Fibroblast of lung (primary cell): ENCODE results near the gene AMPD2. TPM values are rescaled to one million over a fixed set of nuclear protein-coding genes. Genes with fewer than 3 reads are reported as not detected.
A peak's percentile ranks its signal among the peaks of the same experiment; 100 is the strongest.

Experiments
- DNase-seq, 2 donors: peaks; one replicate each; pipeline versions ENCODE4 v3.0.0 to v3.0.0-alpha.2; 2010; ENCODE audit warnings: low read depth in 2 of 2
- H2AFZ ChIP-seq: 2 replicates; pipeline ENCODE4 v1.5.1; 2012; ENCODE audit warnings: low read length, control low read depth, inconsistent platforms
- H3K27ac ChIP-seq: 2 replicates; pipeline ENCODE4 v1.5.1; 2011; ENCODE audit warnings: low read length, control low read depth; ENCODE audit not compliant: insufficient read depth
- H3K27me3 ChIP-seq: 2 replicates; pipeline ENCODE4 v1.5.1; 2011; ENCODE audit warnings: mild to moderate bottlenecking, low read length; ENCODE audit not compliant: control insufficient read depth, insufficient read depth
- H3K36me3 ChIP-seq: 2 replicates; pipeline ENCODE4 v1.5.1; 2011; ENCODE audit warnings: low read length; ENCODE audit not compliant: control insufficient read depth, insufficient read depth
- H3K4me1 ChIP-seq: 2 replicates; pipeline ENCODE4 v1.5.1; 2011; ENCODE audit warnings: low read length; ENCODE audit not compliant: control insufficient read depth, insufficient read depth; ENCODE audit errors: extremely low read depth
- H3K4me2 ChIP-seq: 2 replicates; pipeline ENCODE4 v1.5.1; 2011; ENCODE audit warnings: low read length, control low read depth; ENCODE audit not compliant: insufficient read depth; ENCODE audit errors: extremely low read depth
- H3K4me3 ChIP-seq, 4 experiments: fragments of 200-600 bp in 1 of 4; sonication (generic) in 1 of 4; replicated peaks in 1 of 4; 2 replicates each; pipeline ENCODE4 v1.5.1; 2011 to 2016; ENCODE audit warnings: low read length in 4 of 4, low read depth in 3 of 4, mild to moderate bottlenecking in 3 of 4, control low read depth in 2 of 4, inconsistent platforms in 1 of 4, mixed read lengths in 1 of 4; ENCODE audit not compliant: insufficient read depth in 1 of 4; ENCODE audit errors: control extremely low read depth in 1 of 4
- H3K79me2 ChIP-seq: 2 replicates; pipeline ENCODE4 v1.5.1; 2012; ENCODE audit warnings: mild to moderate bottlenecking, low read length, inconsistent platforms; ENCODE audit not compliant: control insufficient read depth, insufficient read depth
- H3K9ac ChIP-seq: 2 replicates; pipeline ENCODE4 v1.5.1; 2011; ENCODE audit warnings: mild to moderate bottlenecking, low read length, control low read depth; ENCODE audit not compliant: insufficient read depth
- H3K9me3 ChIP-seq: 2 replicates; pipeline ENCODE4 v1.5.1; 2012; ENCODE audit warnings: low read depth, low read length; ENCODE audit not compliant: control insufficient read depth, insufficient read depth
- H4K20me1 ChIP-seq: 2 replicates; pipeline ENCODE4 v1.5.1; 2011; ENCODE audit warnings: low read length; ENCODE audit not compliant: control insufficient read depth, insufficient read depth; ENCODE audit errors: extremely low read depth
- EZH2 ChIP-seq: IDR thresholded peaks from 2 replicates; pipeline ENCODE4 v1.5.1; 2012; ENCODE audit warnings: low read length, control low read depth, mild to moderate bottlenecking; ENCODE audit errors: missing control alignments
- polyA plus RNA-seq, 2 donors: library from polyadenylated mRNA; depleted of rRNA in 1 of 2; stranded (reverse) in 1 of 2; unstranded in 1 of 2; fragments of >200 nt; gene quantifications; 2 replicates each; pipeline ENCODE4 v1.2.1, GENCODE V29; 2011 to 2012; ENCODE audit warnings: missing spikeins in 1 of 2
- total RNA-seq: library from RNA; depleted of rRNA; stranded (reverse); fragments of >200 nt; gene quantifications from 2 replicates; pipeline ENCODE4 v1.2.1, GENCODE V29; 2014
- TF ChIP-seq, protein P1 (sequence below), 2 donors: IDR thresholded peaks in 1 of 2; conservative IDR thresholded peaks in 1 of 2; 1 replicate in 1 of 2; 2 replicates in 1 of 2; pipeline ENCODE4 v1.5.1; 2011 to 2012; ENCODE audit warnings: low read length in 2 of 2, control low read depth in 1 of 2, inconsistent platforms in 1 of 2, low read depth in 1 of 2, mild to moderate bottlenecking in 1 of 2

AMPD2 gene
- total and polyA plus RNA-seq, 2 donors (not counting 1 experiment from before 2014, with no cell fraction given) = 23.0 to 51.9 TPM

DNA sequence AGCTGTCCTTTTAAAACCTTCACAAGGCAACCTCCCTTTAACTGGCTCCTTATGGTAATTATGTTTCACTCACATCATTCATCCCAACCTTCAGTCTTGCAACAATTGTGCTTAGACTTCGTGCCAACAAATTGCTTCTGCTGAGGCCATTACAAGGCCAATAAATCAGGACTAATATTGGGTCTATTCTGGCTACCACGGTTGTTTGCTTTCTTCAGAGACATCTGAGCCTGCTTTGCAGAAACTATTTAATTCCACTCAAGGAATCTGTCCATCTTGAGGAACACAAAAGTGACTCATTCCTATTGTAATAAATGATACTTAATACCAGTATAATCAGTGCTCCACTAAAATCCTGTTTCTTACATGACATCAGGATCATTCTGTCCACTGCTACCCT, 33.7 kb downstream of the AMPD2 start:
- DNase-seq = no peak
- peaks cover 4% of the 10 kb centered on the region for H3K4me1 ChIP-seq
- TF ChIP-seq EZH2 = no peak
- no peaks in the 10 kb centered on the region for H3K79me2 ChIP-seq
- no peak overlapping the region for H3K4me2 ChIP-seq
- no peak overlapping the region for H3K4me3 ChIP-seq
- no peak overlapping the region for H2AFZ ChIP-seq
- H4K20me1 ChIP-seq = no peaks in the 10 kb centered on the region
- no peaks in the 10 kb centered on the region for H3K36me3 ChIP-seq
- H3K9me3 ChIP-seq = no peaks in the 10 kb centered on the region
- no peak overlapping the region for H3K9ac ChIP-seq
- H3K27me3 ChIP-seq = peaks cover 2% of the 10 kb centered on the region
- H3K27ac ChIP-seq = no peak overlapping the region

DNA sequence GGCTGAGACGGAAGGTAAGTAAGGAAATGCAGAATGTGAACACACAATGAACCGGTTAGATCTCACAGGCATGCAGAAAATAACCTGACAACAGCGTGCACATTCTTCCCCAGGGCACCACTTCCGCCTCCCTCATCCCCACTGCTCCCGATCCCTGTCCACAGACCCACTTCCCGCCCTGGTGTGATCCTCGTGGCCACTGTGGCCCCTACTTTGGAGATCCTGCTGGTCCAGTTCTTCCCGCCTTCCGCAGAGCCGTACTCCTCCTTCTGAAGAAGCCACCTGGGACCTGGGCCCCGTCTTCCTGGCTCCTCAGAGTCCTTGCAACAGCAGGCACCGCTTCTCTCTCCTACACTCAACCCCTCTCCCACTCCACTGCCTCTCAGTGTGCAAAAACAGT, 34.9 kb downstream of the AMPD2 start:
- no peak overlapping the region for H3K4me2 ChIP-seq
- H3K4me3 ChIP-seq = no peak overlapping the region
- H3K27me3 ChIP-seq = peaks cover 2% of the 10 kb centered on the region
- H3K79me2 ChIP-seq = no peaks in the 10 kb centered on the region
- no peaks in the 10 kb centered on the region for H3K36me3 ChIP-seq
- no peak overlapping the region for H3K9ac ChIP-seq
- H4K20me1 ChIP-seq = no peaks in the 10 kb centered on the region
- TF ChIP-seq, protein P1, sequence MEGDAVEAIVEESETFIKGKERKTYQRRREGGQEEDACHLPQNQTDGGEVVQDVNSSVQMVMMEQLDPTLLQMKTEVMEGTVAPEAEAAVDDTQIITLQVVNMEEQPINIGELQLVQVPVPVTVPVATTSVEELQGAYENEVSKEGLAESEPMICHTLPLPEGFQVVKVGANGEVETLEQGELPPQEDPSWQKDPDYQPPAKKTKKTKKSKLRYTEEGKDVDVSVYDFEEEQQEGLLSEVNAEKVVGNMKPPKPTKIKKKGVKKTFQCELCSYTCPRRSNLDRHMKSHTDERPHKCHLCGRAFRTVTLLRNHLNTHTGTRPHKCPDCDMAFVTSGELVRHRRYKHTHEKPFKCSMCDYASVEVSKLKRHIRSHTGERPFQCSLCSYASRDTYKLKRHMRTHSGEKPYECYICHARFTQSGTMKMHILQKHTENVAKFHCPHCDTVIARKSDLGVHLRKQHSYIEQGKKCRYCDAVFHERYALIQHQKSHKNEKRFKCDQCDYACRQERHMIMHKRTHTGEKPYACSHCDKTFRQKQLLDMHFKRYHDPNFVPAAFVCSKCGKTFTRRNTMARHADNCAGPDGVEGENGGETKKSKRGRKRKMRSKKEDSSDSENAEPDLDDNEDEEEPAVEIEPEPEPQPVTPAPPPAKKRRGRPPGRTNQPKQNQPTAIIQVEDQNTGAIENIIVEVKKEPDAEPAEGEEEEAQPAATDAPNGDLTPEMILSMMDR (conservative IDR thresholded peaks at IDR 0.05 in 1 of 2, IDR thresholded peaks at IDR 0.05 in 1 of 2; ENCODE audit: low read depth in 1 of 2, low read length in 2 of 2) = no peak
- TF ChIP-seq EZH2 = no peak
- DNase-seq = no peak
- H3K27ac ChIP-seq = no peak overlapping the region
- peaks cover 4% of the 10 kb centered on the region for H3K4me1 ChIP-seq
- H3K9me3 ChIP-seq = no peaks in the 10 kb centered on the region
- H2AFZ ChIP-seq = no peak overlapping the region

DNA sequence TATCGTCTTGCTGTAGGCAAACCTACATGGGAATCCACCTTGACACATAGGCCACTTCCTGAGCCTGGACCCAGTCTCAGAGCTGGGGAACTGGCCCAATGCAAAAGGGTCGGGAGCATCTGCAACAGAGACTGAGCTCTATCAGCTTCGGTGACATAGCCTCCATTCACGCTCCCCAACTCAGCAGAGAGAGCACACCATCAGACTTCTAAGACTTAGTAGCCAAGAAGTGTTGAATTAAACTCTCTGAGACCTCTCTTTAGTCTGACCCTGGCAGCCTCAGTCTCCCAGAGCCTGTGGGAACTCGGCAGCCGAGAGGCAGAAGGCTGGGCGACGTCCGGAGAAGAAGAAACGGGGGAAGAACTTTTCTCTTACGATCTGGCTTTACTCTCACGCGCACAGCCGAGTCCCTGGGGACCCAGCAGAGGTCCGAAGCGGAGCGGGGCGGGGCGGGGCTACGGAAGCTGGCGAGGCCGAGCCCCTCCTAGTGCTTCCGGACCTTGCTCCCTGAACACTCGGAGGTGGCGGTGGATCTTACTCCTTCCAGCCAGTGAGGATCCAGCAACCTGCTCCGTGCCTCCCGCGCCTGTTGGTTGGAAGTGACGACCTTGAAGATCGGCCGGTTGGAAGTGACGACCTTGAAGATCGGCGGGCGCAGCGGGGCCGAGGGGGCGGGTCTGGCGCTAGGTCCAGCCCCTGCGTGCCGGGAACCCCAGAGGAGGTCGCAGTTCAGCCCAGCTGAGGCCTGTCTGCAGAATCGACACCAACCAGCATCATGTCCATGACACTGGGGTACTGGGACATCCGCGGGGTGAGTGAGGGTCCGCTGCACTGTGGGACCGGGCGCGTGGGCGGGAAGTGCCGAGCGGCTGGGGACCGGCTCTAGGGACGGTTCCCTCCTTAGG, 36.2 kb downstream of the AMPD2 start, which contains the start of gene GSTM4:
GSTM4 (plus strand) TSS at position 485 of the 905 bp plus-strand sequence; CDS start at position 776, 291 bp downstream.
- Histone ChIP-seq H3K9me3 (no peaks in the 10 kb centered on the region), H3K4me3 (peak within 1 kb of the TSS; percentile 59 to 65 (median 62)), H3K9ac (peak within 1 kb of the TSS; percentile 52), H3K79me2 (no peaks in the 10 kb centered on the region), H2AFZ (peak within 1 kb of the TSS; percentile 94), H3K27me3 (peaks cover 2% of the 10 kb centered on the region), H3K4me2 (peak within 1 kb of the TSS; percentile 88), H3K4me1 (peaks cover 4% of the 10 kb centered on the region), H3K36me3 (no peaks in the 10 kb centered on the region), H4K20me1 (no peaks in the 10 kb centered on the region), H3K27ac (peak within 1 kb of the TSS; percentile 31)
- no peak for TF ChIP-seq EZH2
- TF ChIP-seq, protein P1 (conservative IDR thresholded peaks at IDR 0.05 in 1 of 2, IDR thresholded peaks at IDR 0.05 in 1 of 2; ENCODE audit: low read depth in 1 of 2, low read length in 2 of 2) = no peak
- peak; percentile 74 to 76 for DNase-seq
